SK-N-MC (cell line): ENCODE results near the gene PDE4D.

ENCODE experiments used
- EZH2 ChIP-seq: fragments of 200-600 bp; sonication (generic); IDR thresholded peaks from one replicate; pipeline ENCODE4 v1.6.1; 2017; ENCODE audit warnings: antibody characterized with exemption
- POLR2AphosphoS5 ChIP-seq: IDR thresholded peaks from 2 replicates; pipeline ENCODE4 v1.6.1; 2012; ENCODE audit warnings: mild to moderate bottlenecking, low read depth, low read length, borderline replicate concordance

- TF ChIP-seq EZH2 (no peak), POLR2AphosphoS5 (no peak)
Measured at GRCh38 chr5:59260973-59261372, 632.6 kb downstream of the PDE4D start.
